Activated CD4-positive, alpha-beta T cell treated with anti-CD3 and anti-CD28 coated beads, Interleukin-2, Interleukin-6, amounts not matched to agents 100 ng/mL and 50 ng/mL, durations not matched to agents 16 hours and 8 hours (primary cell): ENCODE measurements around the gene HSPA6.
A peak's percentile ranks its signal among the peaks of the same experiment; 100 is the strongest.
"Not testable (repeated sequence)": the region's sequence is repeated elsewhere in the genome, so short reads cannot be mapped to it uniquely, and the experiment has no call there.

Experiments used
- DNase-seq: peaks from one replicate; pipeline ENCODE4 v3.0.0-alpha.2; 2020

HSPA6 gene

DNA sequence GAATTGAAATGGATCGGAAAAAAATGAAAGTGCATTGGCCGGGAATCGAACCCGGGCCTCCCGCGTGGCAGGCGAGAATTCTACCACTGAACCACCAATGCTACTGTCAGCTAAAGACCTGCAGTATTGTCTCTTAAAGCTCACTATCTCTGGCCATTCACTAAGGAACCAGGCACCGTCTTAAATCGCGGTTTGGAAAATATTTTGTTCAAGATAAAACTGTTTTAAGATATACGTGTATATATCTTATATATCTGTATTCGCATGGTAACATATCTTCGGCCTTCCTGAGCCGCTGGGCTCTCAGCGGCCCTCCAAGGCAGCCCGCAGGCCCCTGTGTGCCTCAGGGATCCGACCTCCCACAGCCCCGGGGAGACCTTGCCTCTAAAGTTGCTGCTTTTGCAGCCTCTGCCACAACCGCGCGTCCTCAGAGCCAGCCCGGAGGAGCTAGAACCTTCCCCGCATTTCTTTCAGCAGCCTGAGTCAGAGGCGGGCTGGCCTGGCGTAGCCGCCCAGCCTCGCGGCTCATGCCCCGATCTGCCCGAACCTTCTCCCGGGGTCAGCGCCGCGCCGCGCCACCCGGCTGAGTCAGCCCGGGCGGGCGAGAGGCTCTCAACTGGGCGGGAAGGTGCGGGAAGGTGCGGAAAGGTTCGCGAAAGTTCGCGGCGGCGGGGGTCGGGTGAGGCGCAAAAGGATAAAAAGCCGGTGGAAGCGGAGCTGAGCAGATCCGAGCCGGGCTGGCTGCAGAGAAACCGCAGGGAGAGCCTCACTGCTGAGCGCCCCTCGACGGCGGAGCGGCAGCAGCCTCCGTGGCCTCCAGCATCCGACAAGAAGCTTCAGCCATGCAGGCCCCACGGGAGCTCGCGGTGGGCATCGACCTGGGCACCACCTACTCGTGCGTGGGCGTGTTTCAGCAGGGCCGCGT is at the start of gene HSPA6:
Gene HSPA6 (plus strand): TSS at position 724 of the 925 bp plus-strand sequence. CDS start 119 bp downstream, at position 843.
- peak; percentile 87 for DNase-seq

DNA sequence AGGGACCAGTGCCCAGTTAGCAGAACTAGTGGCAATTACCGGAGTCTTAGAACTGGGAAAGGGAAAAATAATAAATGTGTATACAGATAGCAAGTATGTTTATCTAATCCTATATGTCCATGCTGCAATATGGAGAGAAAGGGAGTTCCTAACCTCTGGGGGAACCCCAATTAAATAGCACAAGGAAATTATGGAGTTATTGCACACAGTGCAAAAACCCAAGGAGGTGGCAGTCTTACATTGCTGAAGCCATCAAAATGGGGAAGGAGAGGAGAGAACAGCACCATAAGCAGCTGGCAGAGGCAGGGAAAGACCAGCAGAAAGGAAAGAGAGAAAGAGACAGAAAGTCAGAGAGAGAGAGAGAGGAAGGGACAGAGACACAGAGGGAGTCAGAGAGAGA is 46.6 kb upstream of the HSPA6 start:
- not testable (repeated sequence) for DNase-seq

DNA sequence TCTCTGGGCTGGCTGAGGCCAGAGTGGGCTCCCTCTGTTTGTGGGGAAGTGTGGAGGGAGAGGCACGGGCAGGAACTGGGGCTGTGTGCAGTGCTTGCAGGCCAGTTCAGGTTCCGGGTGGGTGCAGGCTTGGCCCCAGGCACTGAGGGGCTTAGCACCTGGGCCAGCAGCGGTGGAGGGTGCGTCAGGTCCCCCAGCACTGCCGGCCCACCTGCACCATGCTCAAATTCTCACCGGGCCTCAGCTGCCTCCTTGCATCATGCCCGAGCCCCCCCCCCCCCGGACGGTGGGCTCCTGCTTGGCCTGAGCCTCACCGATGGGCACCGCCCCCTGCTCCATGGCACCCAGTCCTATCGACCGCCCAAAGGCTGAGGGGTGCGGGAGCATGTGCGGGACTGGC is 45.4 kb upstream of the HSPA6 start:
- no peak for DNase-seq

DNA sequence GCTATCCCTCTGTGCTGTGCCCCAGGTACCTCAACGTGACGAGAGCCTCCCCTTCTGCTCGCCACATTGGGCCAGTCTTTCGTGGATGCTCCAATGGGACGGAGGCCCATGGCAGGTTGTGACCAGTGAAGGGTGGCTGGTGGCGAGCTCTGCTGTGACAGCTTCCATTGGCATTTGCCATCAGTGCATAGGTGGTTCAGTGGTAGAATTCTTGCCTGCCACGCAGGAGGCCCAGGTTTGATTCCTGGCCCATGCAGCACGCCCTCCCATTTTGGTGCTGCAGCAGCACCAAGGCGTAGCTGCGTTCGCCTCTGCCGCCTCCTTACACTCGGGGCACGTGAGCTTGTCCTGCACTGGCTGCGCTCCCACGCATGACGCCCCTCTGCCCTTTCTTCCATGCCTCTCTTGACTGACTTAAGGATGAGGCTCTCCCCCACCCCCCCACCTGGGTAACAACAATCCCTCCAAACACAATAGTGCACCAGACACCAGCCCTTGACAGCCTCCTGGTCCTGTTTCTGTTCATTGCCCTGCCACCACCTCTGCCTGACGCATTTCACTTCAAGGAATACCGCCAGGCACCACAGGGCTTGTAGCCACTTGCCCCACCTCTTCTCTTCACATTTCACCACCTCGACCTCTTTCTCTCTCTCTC is 43.8 kb upstream of the HSPA6 start:
- DNase-seq, result no peak

DNA sequence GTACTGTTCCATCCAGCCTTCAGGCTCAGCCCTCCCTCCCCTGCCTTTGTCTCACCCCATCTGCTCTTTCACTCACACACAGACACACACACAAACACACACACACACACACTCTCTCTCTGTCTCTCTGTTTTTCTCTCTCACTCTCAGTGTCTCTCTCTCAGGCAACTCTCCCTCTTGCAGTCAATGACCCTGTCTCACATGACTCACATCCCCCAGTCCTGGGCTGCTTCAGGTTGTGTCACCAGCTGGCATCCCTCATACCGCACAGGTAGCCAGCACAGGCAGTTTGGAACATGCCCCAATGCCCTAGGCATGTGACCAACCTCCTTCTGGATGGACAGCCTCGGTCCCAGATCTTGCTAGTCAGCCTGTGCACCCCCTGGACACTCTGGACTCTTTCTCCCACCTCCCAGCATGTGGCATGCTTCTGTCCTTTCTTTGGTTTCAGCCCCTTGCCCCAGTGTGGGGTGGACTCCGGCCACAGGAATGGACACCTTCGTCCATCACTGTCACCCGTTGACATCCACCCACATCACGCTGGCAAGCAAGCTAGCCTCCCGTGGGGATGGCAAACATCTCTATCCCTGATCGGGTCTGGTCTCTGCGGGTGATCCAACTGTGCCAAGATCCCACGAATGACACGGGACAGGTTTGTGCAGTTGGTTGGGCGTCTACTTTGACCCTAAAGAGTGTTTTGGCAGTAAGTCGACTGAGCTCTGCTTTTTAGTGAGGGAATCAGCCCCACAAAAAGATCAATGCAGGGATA is 42.5 kb upstream of the HSPA6 start:
- DNase-seq, result no peak

DNA sequence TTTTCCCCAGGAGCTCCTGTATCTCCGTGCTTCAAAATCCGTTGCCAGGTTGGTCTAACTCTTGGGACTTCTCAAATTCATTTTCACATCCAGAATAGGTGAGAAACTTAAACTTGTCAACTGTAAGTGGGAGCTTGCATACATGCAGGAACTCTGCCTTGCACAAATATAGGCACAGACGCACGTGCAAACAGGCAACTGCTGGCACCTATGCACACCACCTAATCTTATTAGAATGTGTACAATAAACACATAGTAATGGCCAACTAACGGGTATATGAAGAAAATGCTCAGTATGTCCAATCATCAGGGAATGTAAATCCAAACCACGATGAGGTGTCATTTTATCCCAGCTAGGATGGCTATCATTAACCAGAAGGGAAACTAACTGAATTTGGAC is 41.7 kb upstream of the HSPA6 start:
- no peak for DNase-seq

DNA sequence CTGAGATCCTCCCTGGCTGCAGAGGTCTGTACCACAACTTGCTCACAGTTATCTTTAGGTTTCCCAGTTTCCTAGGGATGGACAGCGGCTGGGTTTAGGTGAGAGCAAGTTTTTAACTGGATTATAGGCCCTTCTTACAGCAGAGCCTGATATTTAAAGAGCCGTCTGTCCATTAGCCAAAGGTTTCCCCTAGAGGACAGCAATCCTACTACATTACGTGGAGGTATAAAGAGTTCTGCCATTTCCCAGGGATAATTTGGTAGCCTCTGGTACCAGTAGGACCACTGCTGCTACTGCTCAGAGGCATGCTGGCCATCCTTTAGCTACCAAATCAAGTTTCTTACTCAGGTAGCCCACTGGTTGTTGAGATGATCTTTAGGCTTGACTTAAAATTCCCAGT is 41.0 kb upstream of the HSPA6 start:
- no peak for DNase-seq

DNA sequence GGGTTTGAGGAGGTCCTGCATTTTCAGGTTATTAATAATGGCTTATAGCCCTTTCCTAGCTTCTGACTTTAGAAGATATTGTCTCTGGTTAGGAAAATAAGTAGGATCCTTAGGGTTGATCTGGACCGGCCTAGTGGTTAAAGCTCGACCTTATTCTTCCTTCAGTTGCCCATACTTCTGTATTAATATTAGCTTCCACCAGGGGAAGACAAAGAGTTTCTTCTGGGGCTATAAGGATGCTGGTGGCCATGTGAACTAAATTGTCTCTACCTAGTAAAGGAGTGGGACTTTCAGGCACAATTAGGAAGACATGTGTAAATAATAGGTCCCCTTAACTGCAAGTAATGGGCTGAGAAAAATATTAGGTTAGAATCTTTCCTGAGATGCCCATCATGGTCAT is 39.7 kb upstream of the HSPA6 start:
- DNase-seq, result peak; percentile 24

DNA sequence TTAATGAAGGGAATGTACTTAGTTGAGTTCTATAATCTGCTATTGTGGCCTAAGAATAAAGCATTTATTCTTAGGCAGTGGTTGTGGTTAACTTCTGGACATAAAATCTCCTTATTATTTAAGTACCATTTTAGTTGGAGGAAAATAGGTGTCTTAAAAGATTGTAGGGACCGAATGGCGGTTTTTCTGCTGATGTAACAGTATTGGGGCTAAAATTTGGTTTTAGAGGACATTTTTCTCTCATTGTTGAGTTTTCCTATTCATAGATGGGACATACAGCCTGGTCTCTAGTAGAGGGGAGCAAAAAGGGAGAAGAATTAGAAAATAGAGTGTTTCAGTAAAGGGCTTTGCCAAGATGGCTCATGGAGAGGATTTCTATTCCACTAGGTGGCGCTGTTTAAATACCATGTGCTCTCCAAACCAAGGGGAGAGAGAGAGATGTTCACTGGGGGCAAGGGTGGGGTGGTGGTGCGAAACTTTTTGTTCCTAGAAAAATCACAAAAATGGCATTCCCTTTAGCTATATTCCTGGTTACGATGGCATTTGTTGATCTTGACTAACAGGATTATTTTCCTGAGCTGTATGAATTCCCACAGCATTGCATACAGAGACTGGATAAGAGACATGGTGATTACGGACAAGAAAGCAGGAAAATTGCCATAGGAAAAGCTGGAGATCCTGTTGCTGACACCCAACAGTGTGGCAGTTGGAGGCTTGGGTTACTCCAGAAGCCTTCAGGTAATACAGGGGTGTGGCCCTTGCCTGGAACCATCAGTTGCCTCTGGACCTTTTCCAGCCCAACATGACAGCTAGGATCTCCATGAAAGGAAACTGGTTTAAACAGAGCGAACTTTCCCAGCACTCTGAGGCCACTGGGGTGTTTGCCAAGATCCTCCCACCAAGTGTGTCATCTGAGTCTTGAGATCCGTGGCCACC is 37.3 kb upstream of the HSPA6 start:
- peak; percentile 80 for DNase-seq

DNA sequence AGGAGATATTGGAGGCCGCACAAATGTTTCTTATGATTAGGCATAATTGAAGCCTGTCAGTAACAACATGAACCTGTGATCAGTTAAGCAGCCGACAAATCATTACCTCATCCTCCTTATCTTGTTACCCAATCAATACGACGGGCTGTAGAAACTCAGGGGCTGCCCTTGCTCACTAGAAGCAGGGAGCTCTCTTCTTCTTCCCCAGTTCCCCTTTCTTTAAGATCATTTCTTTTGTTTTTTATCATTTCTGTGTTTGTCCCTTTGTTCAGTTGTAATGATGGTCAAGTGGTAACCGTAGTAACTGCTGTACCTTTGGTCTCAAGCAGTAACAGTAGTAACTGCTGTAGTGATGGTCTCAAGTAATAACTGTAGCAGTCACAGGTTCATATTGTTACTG is 32.9 kb upstream of the HSPA6 start:
- DNase-seq, result peak; percentile 21

DNA sequence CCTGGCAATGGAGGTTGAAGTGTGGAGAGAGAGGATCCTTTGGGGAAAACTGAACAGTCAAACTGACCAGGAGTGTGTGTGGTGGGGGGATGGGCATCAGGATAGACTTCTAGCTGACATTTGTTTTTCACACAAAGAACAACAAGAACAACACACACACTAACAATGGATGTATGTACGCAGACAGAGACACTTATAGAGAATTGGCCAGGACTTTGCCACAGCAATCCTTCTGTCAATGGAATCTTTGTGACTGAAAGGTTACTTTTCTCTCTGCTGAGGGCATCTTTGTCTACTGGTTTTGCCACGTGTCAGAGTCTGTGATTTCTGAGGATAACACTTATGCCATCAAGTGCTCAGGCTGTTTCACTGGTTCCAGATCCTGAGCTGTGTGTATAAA is 31.5 kb upstream of the HSPA6 start:
- no peak for DNase-seq

DNA sequence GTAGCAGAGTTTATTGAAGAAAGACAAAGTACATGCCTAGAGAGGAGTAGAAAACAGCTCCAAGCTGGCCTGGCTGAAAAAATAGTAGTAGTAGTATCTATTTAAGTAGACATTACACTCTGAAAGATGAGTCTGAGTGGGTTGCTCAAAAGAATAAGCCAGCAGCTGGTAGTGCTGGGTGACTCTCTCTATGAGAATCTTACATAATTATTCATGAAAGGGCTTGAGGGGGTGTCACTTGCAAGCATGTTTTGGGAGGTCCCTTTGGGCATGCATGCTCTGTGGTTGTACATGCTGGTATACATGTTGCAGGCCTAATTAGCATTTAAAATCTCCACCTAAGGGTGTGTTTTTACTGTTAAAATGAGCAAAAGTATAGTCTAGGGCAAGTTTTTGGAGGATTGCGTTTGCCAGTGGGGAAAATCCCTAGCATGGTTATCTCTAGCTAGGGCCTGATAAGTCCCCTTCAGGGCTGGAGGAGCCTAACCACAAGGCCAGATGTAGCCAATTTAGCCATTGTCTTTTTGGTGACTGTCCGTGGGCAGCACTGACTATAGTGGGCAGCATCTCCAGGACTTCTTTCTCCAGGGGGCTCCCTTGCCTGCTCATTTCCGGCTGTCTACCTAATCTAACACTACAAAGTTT is 30.1 kb upstream of the HSPA6 start:
- DNase-seq, result no peak

DNA sequence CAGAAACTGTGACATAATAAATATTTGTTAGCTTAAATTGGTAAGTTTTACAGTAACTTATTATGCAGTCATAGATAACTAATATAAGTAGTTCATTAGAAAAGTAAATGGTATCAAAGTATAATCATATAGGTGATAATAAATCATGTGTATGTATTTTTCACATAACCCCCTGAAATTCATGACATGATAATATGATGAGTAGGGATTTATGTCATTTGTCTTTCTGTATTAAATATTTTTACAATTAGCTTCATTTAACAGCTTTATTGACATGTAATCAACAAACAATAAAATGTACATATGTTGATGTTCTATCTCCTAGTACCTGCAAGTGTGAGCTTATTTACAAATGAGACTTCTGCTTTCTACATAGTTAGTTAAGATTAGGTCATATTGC is 28.9 kb upstream of the HSPA6 start:
- no peak for DNase-seq

DNA sequence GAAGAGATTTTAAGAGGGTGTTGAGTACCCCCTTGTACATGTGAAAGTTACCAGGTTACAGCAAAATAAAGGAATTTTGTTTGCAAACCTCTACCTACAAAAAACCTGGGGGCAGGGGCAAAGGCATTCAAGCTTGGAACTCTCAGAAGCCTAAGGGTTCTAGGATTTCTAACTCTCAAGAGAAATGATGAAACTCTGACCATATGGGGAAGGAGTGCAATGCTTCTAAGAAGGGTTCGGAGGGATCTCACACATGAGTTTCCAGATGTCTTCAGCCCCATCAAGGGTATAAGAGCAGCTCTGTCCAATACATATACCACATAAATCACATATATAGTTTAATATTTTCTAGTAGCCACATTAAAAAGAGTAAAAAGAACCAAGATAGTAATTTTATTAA is 26.4 kb upstream of the HSPA6 start:
- DNase-seq, result no peak

DNA sequence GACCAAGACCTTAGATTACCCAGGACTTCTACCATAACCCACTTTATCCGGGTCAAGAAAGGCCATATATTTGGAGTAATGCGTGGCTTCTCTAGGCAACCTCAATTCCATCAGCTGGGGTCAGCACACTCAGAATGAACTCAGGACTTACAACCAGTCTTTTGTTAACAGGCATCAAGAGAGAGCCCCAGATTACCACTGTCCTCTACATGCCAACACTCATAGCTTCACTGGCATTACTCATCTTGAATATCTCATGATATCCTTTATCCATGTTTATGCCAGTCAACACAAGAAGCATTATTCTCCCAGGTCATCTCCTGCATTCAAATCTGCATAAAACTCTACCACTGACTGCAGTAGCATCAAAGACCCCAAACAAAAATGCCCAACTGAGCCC is 25.7 kb upstream of the HSPA6 start:
- no peak for DNase-seq

DNA sequence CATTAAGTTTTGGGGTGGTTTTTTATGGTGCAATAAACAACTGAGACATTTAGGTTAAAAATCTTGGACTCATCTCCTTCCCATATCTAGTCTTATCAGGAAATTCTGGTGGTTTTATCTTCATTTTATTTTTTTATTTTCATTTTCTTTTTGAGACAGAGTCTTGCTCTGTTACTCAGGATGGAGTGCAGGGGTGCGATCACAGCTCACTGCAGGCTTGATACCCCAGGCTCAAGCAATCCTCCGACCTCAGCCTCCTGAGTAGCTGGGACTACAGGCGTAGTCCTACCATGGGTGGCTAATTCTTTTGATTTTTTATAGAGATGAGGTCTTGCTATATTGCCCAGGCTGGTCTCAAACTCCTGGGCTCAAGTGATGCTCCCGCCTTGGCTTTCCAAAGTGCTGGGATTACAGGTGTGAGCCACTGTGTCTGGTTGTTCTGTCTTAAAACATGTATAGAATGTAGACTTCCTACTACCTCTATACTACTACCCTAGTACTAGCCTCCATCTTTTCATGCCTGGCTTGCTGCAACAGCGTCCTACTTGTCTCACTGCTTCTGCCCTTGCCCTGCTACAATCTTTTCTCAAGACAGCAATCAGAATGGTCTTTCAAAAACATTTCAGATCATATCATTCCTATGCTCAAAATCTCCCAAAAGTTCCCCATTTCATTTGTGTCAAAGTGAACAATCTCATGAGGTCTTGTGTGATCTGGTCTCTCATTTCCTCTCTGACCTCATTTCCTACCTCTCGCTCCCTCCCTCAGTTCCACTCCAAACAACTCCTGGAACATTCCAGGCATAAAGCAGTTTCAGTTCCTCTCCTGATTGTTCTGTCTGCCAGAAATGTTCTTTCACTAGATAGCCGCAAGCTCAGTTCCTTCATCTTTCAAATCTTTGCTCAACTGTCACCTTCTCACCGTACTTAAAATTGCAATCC is 25.0 kb upstream of the HSPA6 start:
- no peak for DNase-seq

DNA sequence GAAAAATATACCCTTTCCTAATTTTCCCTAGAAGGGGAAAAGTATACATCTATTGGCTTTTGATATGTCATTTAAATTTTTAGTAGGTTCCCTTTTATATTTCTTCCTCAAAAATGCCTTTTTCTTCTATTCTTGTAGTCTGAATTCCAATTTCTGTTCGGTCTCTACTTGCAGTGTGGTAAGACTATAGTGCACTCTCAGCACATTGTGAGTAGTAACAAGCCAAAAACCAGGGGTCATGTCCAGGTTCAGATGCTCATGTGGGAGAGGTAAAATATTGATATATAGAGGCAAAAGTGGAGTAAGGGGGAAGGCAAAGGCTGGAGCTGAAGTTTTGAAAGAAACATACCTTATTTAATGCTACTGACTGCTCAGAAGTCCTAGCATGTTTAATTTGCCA is 23.1 kb upstream of the HSPA6 start:
- DNase-seq, result no peak

DNA sequence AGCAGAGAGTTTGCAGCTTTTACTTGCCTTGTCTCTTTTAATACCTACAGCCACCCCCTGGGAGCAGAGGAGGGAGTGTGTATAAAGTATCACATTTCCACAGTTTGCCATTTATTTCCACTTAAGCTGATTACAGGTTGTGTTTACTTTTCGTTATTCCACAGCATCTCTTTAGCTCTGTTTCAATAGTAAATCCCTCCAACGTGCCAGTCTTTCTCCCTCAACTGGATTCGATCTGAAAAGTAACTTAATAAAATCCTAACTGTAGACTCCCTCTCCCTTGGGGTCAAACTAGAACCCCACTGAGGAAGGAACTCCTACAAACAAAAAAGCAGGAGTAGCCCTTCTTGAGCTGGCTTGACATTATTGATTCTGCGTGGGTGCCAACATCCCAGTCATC is 22.2 kb upstream of the HSPA6 start:
- DNase-seq, result no peak

DNA sequence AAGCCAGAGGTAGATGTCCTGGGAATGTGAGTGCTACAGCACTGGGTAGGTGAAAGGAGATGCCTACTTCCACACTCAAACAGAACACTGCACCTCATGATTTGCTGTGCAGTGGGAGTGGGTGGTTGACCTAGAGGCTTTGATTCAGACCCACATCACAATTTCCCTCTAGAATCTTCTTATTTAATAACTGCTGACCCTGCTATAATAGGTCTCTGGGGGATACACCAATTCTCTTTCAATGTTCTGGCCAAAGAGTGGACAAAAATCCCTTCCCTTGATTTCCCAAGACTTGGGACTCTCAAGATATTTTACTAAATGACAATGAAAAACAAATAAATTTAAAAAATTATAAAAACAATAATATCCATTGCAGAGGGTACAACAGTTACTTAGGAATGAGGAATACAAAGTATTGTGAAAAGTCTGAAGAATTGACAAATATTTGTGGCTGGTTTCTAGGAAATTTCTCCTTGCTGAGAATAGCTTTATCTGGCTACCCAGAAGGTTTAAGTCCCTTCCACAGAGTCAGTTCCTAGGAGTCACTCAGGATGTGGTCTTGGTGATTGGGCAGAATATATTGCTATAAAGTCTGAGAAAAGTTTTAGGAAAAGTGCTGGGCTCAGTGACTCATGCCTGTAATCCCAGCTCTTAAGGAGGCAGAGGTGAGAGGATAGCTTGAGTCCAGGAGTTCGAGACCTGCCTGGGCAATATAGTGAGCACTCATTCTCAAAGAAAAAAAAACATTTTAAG is 21.5 kb upstream of the HSPA6 start:
- no peak for DNase-seq

DNA sequence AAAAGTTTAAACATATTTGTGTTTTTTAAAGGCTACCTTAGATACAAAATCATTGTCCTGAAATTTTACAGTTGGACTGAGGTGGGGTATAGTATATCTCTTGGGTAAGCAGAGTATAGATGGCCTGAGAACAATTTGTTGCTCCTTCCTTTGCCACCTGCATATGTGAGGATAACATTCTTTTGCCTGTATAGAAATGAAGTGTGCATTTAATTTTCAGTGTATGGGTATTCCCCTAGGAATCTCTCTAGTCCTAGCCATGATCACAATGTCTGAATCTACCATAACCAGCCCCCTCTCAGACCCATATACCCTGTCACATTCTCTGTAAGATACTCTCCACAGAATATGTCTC is 21.0 kb upstream of the HSPA6 start:
- DNase-seq, result no peak
